Measurements from ENCODE around the gene GCHFR.
A peak's percentile ranks its signal among the peaks of the same experiment; 100 is the strongest.

The GCHFR gene

DNA sequence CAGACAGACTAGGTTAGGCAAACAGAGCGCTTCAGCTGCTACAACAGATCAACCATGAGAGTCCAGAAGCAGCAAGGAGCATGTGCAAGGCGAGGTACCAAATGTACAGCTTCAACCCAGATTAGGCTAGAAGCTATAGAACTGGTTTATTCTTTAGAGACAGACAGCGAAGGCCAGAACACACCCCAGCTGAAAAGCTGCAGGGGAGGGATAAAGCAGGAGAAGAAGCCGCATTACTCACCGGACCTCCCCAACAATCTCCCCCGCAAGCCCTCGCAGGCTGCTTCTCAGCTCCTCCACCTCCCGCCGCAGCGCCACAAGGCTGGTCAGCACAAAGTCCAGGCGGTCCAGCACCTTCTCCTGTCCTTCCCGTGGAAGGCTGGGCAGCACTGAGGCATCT lies 12.1 kb upstream of the GCHFR start:
- TF ChIP-seq, protein P1, sequence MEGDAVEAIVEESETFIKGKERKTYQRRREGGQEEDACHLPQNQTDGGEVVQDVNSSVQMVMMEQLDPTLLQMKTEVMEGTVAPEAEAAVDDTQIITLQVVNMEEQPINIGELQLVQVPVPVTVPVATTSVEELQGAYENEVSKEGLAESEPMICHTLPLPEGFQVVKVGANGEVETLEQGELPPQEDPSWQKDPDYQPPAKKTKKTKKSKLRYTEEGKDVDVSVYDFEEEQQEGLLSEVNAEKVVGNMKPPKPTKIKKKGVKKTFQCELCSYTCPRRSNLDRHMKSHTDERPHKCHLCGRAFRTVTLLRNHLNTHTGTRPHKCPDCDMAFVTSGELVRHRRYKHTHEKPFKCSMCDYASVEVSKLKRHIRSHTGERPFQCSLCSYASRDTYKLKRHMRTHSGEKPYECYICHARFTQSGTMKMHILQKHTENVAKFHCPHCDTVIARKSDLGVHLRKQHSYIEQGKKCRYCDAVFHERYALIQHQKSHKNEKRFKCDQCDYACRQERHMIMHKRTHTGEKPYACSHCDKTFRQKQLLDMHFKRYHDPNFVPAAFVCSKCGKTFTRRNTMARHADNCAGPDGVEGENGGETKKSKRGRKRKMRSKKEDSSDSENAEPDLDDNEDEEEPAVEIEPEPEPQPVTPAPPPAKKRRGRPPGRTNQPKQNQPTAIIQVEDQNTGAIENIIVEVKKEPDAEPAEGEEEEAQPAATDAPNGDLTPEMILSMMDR (IDR thresholded peaks at IDR 0.05; ENCODE audit: insufficient read depth, missing control alignments) = no peak
- DNase-seq (ENCODE audit: insufficient read length, low spot score) = no peak
- FAIRE-seq = no peak

DNA sequence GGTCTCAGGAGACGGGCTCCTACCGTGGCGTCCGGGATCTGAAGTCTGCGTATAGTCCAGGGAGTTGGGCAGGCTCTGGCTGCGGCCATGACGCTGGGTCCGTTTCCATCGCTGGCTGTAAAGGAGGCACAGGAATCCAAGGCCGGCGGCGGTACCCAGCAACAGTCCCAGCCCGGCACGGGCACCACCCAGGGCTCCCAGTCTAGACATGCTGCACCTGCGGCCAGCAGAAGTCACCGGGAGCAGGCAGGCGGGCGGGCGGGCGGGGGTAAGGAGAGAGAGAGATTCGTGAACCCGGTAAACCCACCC lies 9.3 kb upstream of the GCHFR start:
- DNase-seq (ENCODE audit: insufficient read length, low spot score) = no peak
- TF ChIP-seq, protein P1 (IDR thresholded peaks at IDR 0.05; ENCODE audit: insufficient read depth, missing control alignments) = no peak
- no peak for FAIRE-seq

DNA sequence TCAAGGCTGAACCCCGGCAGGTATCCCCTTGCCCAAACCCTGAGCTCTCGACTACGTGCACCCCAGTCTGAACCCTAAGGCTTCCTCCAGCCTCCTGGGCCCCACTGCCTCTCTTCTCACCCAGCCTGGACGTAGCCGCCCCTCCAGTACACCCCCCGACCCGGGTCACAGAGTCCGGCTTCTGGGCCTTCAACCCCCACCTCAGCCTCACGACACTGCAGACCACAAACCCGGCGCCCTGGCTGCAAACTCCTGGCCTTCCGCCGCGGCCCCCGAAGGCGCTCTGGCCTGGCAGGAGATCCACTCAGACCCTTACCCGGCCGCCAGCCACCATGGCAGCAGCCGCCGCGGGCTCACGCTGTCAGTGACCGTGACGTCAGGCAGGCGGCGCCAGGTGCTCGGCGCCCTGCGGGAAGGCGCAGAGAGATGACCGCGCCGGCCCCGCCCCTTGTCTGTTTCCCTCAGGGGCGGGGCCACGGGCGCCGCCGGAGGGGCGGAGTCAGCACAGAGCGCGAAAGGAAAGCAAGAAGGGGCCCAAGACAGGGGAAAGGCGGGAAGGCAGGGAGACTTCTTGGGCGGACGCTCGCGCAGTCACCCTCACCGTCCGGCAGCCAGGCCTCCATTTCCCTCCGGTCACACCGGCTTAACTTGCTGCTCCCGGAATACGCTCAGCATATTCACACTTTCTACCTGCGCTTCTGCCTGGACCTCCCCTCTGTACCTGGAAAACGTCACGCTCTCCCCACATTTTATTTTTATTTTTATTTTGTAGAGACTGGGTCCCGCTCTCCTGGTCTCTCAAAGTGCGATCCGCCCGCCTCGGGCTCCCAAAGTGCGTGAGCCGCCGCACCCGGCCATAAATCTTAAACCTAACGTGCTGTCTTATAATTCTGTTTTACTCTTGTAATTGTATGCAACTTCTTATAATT lies 8.7 kb upstream of the GCHFR start, which contains the start of gene RMDN3:
TSS of gene RMDN3 (minus strand) at position 372 of the 929 bp plus-strand sequence. CDS start 471 bp downstream, outside the sequence.
- DNase-seq (ENCODE audit: insufficient read length, low spot score) = peak; percentile 72
- TF ChIP-seq, protein P1 (IDR thresholded peaks at IDR 0.05; ENCODE audit: insufficient read depth, missing control alignments) = no peak
- no peak for FAIRE-seq

DNA sequence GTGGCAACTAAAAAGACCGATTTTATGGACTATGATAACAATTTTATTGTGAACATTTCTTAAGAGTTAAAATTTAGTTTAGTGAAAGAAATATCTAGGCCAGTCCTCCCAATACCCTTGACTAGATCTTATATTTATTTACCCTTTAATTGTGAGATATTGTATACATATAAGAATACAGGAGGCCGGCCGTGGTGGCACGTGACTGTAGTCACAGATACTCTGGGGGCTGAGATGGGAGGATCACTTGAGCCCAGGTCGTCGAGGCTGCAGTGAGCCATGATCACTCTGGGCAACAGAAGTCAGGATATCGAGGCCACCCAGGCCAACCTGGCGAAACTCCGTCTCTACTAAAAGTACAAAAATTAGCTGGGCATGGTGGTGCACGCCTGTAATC lies 8.1 kb upstream of the GCHFR start:
- no peak for DNase-seq (ENCODE audit: insufficient read length, low spot score)
- TF ChIP-seq, protein P1 (IDR thresholded peaks at IDR 0.05; ENCODE audit: insufficient read depth, missing control alignments) = no peak

DNA sequence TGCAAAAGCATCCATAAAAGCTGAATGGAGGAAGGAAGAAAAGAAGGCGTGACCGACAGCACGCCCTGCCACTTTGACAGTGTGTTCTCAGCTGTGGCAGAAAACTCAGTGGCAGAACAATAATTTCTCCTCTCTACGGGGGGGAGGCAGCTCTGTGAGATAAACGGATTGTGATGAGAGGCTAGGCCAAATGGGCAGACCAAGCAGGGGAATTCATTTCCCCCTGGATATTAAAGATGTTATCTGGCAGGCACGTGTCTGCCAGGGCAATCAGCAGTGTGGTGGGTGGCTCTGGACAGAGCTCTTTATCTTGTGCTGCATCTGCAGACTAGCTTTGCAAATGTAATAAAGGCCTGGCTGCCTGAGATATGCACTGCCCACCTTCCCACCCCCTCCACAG lies 6.9 kb upstream of the GCHFR start:
- DNase-seq (ENCODE audit: insufficient read length, low spot score) = no peak
- no peak for FAIRE-seq
- TF ChIP-seq, protein P1 (IDR thresholded peaks at IDR 0.05; ENCODE audit: insufficient read depth, missing control alignments) = no peak

More for the DNA sequence above, 8.1 kb upstream of the GCHFR start:
- no peak for FAIRE-seq

DNA sequence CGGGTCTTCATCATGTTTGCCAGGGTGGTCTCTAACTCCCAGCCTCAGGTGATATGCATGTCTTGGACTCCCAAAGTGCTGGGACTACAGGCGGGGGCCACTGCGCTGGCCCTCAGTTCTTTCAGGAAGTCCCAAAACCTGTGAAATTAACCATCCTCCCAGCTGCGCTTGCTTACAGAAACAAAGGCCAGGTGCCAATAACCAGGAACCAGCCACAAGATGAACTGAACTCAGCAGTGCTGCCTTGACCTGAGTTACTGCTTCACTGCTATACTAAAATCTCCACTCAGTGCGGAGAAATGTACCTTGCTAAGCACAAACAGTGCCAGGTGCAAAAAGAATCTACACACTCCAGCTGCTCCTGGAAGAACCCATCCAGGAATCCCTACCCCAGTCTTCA lies 3.9 kb upstream of the GCHFR start:
- DNase-seq (ENCODE audit: insufficient read length, low spot score) (no peak), FAIRE-seq (no peak)
- TF ChIP-seq, protein P1 (IDR thresholded peaks at IDR 0.05; ENCODE audit: insufficient read depth, missing control alignments) = no peak

All from D721Med (cell line).